Right forelimb (tissue), 1 donor: ENCODE measurements around the gene DLL1.
A peak's percentile ranks its signal among the peaks of the same experiment; 100 is the strongest.
"Not testable (repeated sequence)": the region's sequence is repeated elsewhere in the genome, so short reads cannot be mapped to it uniquely, and the experiment has no call there.

Source experiments
- DNase-seq: peaks from one replicate; pipeline ENCODE4 v3.0.0-alpha.2; 2018

DLL1 gene, protein sequence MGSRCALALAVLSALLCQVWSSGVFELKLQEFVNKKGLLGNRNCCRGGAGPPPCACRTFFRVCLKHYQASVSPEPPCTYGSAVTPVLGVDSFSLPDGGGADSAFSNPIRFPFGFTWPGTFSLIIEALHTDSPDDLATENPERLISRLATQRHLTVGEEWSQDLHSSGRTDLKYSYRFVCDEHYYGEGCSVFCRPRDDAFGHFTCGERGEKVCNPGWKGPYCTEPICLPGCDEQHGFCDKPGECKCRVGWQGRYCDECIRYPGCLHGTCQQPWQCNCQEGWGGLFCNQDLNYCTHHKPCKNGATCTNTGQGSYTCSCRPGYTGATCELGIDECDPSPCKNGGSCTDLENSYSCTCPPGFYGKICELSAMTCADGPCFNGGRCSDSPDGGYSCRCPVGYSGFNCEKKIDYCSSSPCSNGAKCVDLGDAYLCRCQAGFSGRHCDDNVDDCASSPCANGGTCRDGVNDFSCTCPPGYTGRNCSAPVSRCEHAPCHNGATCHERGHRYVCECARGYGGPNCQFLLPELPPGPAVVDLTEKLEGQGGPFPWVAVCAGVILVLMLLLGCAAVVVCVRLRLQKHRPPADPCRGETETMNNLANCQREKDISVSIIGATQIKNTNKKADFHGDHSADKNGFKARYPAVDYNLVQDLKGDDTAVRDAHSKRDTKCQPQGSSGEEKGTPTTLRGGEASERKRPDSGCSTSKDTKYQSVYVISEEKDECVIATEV

DNA sequence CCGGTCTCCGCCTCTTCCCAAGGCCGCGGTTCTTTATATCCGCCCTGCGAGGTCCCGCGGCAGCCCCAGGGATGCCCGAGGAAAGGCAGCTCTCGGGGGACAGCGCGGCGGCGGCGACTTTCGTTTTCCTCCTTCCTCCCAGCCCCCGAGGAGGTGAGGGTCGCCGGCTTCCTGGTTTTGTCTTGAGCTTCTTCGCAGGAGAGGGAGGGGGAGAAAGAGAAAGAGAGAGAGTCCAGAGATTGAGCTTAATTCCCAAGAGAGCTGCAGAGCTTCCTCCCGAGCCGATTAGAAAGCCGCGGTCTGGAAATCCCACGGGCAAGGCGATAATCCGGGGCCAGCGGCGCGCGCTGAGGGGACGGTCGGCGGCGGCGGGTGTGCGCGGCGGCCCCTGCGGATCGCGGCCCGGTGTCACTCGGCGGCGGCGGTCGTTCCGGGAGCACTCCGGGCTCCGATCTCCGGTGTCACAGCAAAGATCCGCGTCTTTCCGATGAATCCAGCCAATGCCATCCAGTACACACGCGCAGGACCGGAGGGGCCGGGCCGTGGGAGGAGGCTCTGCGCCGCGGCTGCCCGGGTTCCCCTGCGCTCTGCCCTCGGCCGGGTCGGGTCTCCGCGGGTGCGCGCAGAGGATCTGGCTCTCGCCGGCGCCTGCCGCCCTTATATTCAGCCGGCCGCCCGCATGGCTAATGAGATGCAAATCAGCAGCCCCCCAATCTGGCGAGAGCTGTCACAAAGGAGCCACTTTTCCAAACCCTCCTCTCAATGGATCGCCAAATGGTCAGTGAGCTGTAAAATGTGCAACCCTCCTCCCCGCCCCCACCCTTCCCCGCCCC lies at the start of gene DLL1:
TSS of gene DLL1 (minus strand) at position 783 of the 833 bp plus-strand sequence. CDS start 939 bp downstream, outside the sequence.
- DNase-seq, result peak; percentile 68

DNA sequence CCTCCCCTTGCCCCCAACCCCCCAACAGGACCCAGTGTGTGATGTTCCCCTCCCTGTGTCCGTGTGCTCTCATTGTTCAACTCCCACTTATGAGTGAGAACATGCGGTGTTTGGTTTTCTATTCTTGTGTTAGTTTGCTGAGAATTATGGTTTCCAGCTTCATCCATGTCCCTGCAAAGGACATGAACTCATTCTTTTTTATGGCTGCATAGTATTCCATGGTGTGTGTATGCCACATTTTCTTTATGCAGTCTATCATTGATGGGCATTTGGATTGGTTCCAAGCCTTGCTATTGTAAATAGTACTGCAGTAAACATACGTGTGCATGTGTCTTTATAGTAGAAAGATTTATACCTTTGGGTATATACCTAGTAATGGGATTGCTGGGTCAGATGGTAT lies 44.3 kb upstream of the DLL1 start:
- not testable (repeated sequence) for DNase-seq

DNA sequence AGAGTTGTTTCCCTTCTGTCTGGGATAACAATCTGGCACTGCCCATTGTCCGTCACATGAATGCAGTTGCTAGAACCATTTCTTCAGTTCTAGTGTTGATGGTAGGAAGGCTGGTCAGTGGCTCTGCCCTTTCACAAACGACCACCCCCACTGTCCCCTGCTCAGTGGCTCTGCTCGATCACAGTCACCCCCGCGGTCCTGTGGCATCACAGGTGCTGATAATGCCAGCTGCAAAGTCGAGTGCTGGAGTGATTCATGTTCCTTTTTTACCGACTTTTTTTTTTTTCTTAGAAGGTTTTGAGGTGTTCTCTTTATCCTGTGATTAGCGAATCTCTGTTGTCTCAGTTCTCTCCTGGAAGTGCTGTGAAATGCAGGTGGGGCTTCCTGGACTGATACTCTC lies 38.4 kb upstream of the DLL1 start:
- no peak for DNase-seq

DNA sequence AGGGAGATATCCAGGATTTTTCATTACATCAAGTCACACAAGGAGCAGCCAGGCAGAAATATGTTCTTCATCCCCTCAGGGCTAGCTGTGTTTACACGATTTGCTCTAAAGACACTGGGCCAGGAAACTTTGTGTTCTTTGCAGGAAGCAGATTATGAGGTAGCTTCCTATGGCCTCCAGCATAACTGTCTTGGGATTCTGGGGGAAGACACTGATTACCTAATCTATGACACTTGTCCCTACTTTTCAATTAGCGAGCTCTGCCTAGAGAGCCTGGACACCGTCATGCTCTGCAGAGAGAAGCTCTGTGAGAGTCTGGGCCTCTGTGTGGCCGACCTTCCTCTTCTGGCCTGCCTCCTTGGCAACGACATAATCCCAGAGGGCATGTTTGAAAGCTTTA lies 26.8 kb upstream of the DLL1 start:
- DNase-seq, result no peak

DNA sequence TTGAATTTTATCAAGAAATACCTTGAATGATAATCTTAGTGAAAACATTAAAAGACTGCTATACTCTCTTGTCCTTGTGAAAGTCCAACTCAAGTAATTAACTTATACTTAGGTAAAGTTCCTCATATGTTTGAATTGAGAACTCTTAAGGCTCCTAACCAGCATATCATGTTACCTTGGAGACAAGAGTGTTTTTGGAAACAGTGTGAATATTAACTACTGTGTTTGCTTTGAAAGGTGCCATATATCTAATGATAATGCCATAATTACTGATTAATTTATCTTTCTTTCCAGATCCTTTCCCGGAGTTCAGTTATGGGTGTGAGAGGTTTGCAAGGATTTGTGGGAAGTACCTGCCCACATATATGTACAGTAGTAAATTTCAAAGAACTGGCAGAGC lies 26.2 kb upstream of the DLL1 start:
- DNase-seq, result no peak

DNA sequence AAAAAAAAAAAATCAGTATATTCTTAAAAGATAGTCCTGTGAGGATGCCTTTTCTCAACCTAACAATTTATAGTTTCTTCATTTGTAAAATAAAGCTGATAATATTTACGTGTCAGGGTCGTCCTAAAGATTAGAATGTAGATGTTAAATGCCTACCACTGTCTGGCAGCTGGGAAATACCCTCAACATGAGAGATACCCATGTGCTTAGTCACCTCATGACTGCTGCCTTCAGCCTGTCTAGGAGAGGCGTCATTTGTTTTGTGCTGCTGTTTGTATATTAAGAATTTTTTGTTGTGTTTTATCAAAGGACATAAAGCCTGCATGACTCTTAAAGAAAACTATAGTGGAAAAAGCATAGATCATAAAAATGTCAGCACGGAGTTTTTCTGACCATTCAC lies 25.2 kb upstream of the DLL1 start:
- no peak for DNase-seq

DNA sequence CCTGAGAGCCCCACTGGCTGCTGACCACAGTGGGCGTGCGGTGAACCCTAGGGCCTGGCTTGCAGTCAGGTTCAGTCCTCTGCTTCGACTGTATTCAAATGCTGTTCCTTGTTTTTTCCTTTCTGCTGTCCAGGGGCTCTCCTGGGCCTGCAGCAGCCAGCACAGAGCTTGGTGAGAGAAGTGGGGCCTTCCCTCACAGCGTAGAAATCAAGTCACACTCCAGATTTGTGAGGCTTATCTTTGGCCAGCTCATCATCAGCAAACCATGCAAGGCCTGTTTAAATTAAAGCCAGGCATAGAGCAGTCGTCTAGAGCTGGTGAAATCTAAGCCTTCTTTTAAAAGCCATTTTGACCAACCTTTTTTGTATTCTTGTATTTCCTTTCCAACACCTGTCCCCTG lies 24.1 kb upstream of the DLL1 start:
- DNase-seq, result no peak

DNA sequence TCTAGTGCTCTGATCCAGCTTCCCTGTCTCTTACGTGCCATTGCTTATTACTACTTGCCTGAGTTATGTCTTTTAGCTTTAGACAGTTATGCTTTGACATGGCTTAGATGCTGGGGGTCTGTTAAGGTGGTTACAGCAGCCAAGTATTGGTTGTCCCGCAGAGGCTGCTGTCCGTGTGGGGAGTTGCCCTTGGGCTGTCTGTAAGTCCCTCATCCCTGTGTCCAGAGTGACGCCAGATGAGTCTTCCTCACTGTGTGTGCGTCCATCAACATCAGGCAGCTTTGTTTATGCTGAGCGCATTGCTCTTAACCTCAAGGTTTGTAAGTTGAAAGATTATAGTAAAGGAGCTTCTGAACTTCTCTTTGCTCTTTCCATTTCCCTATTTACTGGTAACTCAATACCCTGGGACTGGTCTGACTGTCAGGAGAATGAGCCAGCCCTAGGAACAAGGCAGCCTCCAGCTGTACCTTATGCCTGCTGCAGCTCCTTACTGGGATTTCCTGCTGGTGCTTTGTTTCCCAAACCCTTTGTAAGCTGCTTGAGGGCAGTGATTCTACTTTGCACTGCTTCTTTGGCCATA lies 22.9 kb upstream of the DLL1 start:
- no peak for DNase-seq

DNA sequence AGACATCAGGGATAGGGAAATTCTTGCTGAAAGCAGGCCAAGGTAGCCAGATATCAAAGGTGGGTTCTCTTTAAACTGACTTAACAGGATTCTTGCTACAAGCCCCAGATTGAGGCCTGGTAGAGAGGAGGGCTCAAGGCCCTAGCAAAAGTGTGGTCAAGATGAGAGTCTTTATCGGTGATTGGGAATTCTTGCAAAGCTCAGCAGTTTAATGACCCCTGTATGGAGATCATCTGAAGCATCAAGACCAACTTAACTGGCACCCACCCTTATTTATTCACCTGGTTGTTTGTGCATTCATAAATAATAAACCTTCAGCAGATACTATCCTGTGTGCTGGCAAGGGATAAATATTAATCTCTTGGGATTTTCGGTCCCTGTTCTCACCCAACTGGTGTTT lies 22.0 kb upstream of the DLL1 start:
- no peak for DNase-seq

DNA sequence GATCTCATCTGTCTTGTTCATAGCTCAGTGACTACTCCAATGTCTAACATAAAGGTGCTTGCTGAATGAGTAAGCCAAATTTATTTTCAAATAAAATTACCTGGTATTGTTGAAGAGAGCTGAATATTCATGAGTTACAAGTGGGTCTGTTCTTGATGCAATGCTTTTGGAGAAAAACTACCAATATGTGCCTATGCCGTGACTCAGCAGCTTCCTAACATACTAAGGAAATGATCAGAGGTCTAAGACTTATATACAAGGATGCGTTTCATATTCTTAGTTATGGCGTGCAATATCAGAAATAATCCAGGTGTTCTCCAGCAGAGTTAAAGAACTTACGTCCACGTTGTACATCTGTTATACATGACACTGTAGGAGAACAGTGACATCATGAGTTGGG lies 20.8 kb upstream of the DLL1 start:
- DNase-seq, result no peak

DNA sequence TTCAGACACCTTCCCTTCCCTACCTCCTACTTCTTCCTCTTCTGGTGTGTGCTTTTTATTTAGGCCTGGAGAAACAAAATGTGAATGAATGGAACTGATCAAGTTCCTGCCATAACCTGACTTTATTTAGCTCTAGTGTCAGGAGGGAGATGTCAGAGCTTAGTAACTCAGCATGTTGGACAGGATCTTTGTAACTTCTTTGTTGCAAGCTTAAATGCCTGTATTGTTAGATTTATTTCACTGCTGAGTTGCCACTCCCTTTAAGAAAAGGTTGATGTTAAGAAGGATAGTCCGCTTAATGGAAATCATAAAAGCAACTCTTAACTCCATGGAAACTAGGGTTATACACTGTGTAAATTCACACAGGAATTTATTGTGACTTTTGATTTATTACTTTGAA lies 17.9 kb upstream of the DLL1 start:
- no peak for DNase-seq

DNA sequence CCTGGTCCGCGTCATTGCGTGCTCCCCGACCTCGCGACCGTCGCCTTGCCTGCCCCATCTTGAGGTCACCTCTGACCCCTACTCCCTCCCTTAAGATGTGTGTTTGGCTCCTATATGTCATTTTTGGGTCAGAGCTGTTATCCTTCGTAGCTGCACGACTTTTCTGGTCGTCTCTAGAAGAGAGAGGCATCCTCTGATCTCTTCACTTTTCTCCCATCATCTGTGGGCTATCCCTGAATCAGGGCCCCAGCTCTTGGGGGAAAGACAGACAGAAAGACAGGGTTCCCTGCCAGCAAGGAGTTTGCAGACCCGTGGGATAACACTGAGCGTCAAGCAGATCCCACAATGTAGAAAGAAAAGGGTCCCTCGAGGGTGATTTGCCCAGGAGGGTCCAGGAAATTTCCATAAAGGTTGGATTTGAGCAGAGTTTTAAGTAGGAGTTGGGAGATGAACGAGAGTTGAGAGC lies 16.2 kb upstream of the DLL1 start:
- no peak for DNase-seq

DNA sequence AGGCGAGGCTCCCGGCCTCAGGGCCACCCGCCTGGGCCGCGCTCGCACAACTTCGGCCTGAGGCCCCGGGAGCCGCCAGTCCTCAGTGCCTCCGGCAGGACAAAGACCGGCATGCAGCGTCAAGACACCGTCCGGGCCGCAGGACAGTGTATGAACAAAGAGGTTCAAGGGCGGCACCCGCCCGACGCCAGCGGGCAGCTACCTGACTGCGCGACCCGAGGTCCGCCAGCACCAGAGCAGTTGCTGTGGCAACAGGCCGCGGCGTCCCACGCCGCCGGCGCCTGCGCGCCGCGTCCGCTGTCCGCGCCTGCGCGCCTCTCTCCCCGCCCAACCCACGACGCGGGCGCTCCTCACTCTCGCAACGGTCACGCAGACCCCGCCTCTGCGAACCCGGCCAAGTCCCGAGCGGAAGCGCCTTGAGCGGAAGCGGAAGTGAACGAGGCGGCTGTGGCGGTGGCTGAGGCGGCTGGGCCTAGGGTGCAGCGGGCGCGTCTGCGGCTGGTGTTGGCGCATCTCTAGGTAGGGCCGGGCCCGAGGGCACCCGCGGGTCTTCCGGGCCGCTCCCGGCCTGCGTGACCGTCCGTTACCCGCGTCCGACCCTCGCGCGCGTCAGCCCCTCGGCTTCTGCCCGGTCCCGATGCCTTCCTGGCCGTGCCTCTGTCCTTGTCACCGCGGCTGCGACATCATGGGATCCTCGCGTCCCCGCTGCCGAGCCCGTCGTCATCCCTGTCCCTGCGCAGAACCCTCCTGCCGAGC lies 15.6 kb upstream of the DLL1 start, which contains the start of gene FAM120B:
TSS of gene FAM120B (plus strand) at position 435 of the 756 bp plus-strand sequence. CDS start 10,633 bp downstream, outside the sequence.
- peak; percentile 98 for DNase-seq

DNA sequence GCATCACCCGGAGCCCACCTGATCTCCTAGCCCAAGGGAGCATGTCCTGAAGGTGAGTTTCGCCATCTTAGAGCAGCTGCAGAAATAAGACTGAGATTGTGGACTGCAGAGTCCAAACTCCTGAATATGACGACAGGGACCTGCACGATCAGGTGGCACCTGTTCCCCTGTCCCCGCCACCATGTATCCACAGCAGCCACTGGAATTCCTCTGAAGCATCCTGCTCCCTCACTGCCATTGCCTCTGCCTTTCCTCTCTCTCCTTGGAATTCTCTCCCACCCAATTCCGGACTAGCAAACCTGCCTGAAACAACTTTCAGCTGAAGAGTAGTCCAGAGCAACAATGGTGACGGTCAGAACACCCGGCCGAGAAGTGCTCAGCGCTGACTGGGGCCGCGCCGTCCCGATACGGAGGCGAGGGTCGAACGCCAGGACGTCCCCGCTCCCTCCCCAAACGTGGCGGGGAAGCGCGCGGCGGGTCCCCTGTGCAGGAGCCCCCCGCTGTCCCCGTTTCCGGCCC lies 15.0 kb upstream of the DLL1 start:
- DNase-seq, result no peak

DNA sequence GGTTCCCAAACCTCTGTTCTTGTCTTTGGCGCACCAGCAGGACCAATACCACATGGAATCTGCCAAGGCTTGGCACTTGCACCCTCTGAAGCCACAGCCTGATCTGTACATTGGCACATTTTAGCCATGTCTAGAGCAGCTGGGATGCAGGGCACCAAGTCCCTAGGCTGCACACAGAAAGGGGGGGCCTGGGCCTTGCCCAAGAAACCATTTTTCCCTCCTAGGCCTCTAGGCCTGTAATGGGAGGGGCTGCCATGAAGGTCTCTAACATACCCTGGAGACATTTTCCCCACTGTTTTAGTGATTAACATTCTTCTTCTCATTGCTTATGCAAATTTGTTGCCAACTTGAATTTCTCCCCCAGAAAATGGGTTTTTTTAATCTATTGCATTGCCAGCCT lies 10.3 kb upstream of the DLL1 start:
- DNase-seq, result no peak

DNA sequence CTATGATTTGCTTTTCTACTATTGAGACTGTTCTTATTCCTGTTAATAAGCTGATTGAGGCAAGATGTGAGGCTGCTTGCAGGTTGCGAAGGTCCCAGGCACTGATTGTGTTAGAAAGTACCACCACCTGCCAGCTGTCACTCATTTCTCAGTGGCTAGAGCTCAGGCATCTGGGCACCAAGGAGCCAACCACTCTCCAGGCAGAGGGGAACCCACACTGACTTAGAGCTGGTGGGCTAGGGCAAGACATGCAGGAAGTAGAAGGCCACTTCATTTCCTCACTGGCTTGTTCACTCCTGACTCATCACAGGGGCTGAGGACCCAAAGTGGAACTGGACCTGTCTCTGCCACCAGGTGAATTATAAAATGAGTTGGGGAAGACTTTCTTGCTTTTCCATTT lies 7.8 kb upstream of the DLL1 start:
- DNase-seq, result no peak

DNA sequence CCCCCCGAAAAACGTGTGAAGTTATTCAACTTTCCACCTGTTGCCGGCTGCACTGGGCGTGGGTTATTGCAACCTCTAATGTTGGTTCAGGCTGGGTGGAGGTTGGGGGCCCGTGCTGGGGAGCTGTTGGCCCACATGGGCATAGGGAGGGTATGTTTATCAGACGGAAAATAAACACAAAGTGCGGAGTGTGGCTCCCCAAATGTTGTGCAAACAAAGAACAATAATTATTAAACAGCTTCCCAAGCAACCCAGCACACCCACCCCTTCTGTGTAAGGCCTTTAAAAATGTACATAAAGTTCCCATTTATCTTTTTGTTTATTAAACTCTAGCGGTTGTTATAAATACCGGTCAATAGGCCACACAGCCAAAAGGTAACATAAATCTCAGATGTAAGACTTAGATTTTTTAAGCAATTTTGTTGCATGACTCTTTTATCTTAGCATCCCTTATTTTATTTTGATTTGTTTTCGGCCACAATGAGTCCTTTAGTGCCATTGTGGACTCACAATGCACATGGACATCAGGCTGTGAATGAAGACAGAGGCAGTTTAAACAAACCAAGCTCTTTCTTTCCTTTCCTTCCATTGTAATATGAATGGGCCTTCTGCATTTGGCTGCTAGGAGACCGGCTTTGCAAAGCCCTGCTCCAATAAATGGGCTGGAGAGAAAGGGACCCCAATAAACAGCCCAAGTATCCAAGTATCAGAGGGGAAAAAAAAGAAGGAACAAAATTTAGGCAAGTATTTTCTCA lies 6.9 kb upstream of the DLL1 start:
- peak; percentile 40 for DNase-seq

DNA sequence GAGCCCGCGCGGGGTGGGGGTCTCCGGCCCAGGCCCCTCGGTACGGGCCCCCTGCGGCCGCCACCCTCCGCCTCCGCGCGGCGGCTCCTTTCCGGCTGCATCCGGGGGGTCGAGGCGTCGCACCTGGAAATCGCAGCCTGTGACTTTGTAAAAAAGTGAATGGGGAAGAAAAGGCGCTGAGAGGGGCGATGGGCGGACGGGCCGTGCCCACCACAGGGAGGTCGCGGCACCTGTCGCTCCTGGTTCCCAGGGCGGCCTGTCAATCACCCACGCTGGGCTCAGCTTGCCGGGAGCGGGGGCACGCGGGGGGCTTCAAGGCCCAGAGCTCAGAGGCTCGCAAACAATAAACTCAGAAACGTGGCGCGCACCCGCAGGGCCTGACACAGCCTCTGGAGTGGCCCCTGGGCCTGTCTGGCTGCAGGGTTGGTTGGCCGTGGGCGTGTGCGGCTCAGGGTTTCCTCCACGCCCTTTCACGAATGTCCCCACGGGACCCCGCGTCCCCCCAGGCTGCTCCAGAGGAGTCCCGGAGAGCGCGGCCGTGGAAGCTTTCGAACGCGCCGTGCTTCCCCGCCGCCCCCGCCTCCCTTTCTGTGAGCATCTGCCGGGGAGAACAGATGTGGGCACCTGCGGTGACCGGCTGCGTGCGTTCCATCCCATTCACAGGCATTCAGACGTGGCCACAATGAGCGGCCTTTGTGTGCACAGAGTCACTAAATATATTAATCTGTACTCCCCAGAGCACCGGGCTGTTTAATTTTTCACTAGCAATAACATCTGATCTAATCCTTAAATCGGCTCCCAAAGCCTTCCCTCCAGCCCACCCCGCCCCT lies 6.1 kb upstream of the DLL1 start:
- DNase-seq, result peak; percentile 44

DNA sequence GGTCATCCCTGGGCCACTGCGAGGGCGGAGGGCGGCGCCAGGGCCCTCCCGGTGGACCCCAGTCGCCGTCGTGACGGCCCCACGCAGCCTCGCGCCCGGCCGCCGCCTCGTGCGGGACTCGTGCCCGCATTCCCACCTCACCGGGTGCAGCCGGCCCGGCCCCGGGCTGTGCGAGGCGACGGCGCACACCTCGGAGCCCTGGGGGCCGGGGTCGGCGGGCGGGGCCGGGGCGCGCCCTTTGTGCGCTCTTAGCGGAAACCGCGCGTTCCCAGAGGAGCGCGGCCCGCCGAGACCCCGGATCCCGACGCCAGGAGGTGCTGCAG lies 5.5 kb upstream of the DLL1 start:
- no peak for DNase-seq
